Endodermal cell (in vitro differentiated cells): ENCODE data around the gene DDX39A. TPM values are rescaled to one million over a fixed set of nuclear protein-coding genes. Genes with fewer than 3 reads are reported as not detected.

ENCODE experiments used
- DNase-seq: peaks from one replicate; pipeline ENCODE4 v3.0.0-alpha.2; 2017
- H3K27ac ChIP-seq: 2 replicates; pipeline ENCODE4 v1.5.1; 2013; ENCODE audit warnings: mild to moderate bottlenecking, low read depth, low read length, moderate library complexity
- H3K27me3 ChIP-seq: 2 replicates; pipeline ENCODE4 v1.6.1; 2013; ENCODE audit warnings: mild to moderate bottlenecking, low read length, moderate library complexity; ENCODE audit not compliant: insufficient read depth, control insufficient read depth, poor library complexity, severe bottlenecking
- H3K36me3 ChIP-seq: 2 replicates; pipeline ENCODE4 v1.7.0; 2013; ENCODE audit warnings: mild to moderate bottlenecking, low read length, moderate library complexity; ENCODE audit not compliant: control insufficient read depth, insufficient read depth
- H3K4me1 ChIP-seq: one replicate; pipeline ENCODE4 v1.7.0; 2013; ENCODE audit warnings: low read length; ENCODE audit not compliant: control insufficient read depth, insufficient read depth
- H3K4me3 ChIP-seq: 2 replicates; pipeline ENCODE4 v1.5.1; 2013; ENCODE audit warnings: mild to moderate bottlenecking, low read length, moderate library complexity
- H3K9ac ChIP-seq: 2 replicates; pipeline ENCODE4 v1.6.1; 2013; ENCODE audit warnings: mild to moderate bottlenecking, low read length, moderate library complexity; ENCODE audit not compliant: poor library complexity, severe bottlenecking; ENCODE audit errors: extremely low read depth
- H3K9me3 ChIP-seq: 2 replicates; pipeline ENCODE4 v1.6.1; 2013; ENCODE audit warnings: mild to moderate bottlenecking, low read length, moderate library complexity; ENCODE audit not compliant: control insufficient read depth
- H3K27ac Mint-ChIP-seq: 2 replicates; pipeline ENCODE4 v1.8.0; 2020; ENCODE audit warnings: mixed read lengths
- H3K27me3 Mint-ChIP-seq: 2 replicates; pipeline ENCODE4 v1.8.0; 2021; ENCODE audit warnings: mild to moderate bottlenecking, mixed read lengths; ENCODE audit not compliant: insufficient read depth
- H3K36me3 Mint-ChIP-seq: 2 replicates; pipeline ENCODE4 v1.8.0; 2020; ENCODE audit warnings: low read depth, mixed read lengths
- H3K4me1 Mint-ChIP-seq: 2 replicates; pipeline ENCODE4 v1.8.0; 2020; ENCODE audit warnings: mixed read lengths
- H3K4me3 Mint-ChIP-seq: 2 replicates; pipeline ENCODE4 v1.8.0; 2020; ENCODE audit warnings: mild to moderate bottlenecking, moderate library complexity, mixed read lengths
- H3K9me3 Mint-ChIP-seq: 2 replicates; pipeline ENCODE4 v1.8.0; 2020; ENCODE audit warnings: mild to moderate bottlenecking, mixed read lengths
- WGBS, 2 experiments: methylation state at CpG; one replicate each; pipeline versions ENCODE4 v1.1.5 to v1.1.7; 2013; ENCODE audit warnings: missing lambda C conversion rate in 2 of 2, mixed read lengths in 1 of 2; ENCODE audit not compliant: insufficient coverage in 1 of 2, insufficient read length in 1 of 2; 5-methylcytosine and 5-hydroxymethylcytosine counted together
- total RNA-seq, 2 donors: library from RNA; stranded (reverse); fragmentation: NEBNext Ultra II Directional in 1 of 2; extraction: Animal tissue kit (Norgen Biotek cat#: 25700) in 1 of 2; gene quantifications; 2 replicates in 1 of 2; 3 replicates in 1 of 2; pipeline ENCODE4 v1.2.1, GENCODE V29; 2021
- TF ChIP-seq, protein P1 (sequence below): fragments of 200-600 bp; sonication (generic); conservative IDR thresholded peaks from 2 replicates; pipeline ENCODE4 v1.5.0; 2021; ENCODE audit warnings: antibody characterized with exemption, mild to moderate bottlenecking

The DDX39A gene
- total RNA-seq, 2 donors from 2014 or later: 82.5 to 86.1 TPM

DNA sequence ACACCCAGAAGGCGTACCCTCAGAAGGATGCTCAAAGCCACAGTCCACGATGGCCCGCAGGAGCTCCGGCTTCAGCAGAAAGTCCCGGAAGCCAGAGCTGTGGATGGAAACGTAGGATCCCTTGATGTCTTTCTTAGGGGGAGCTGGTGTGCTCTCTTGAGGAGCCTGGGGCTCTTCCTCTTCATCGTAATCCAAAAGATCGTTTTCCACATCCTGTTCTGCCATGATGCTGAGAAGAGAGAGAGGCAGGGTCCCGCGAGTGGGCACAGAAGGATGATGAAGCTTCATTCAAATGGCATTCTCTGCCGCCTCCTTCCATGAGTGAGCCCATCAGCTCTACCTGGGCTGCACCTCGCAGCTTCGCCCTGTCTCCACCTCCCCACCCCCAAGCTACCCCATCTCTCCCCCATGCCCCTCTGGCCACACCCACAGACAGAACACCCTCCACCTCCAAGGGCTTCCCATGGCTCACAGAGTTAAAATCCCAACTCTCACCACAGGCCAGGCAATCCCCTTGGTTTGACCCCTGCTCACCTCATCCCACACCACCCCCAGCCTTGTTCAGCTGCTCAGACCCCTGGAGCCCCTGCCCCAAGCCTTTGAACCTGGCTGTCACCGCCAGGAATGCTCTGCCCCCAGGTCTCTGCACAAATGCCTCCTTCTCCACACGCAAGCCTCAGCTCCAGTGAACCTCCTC, 6.0 kb downstream of the DDX39A start:
- 92 to 95% methylated on average over 7 to 15 of the region's 15 CpGs for WGBS, 2 experiments
- Mint-ChIP-seq H3K27me3 (no peaks in the 10 kb centered on the region), H3K27ac (peak overlapping the region; percentile 44), H3K4me1 (peaks cover 9% of the 10 kb centered on the region), H3K4me3 (no peak overlapping the region), H3K36me3 (peaks cover 55% of the 10 kb centered on the region), H3K9me3 (no peaks in the 10 kb centered on the region)
- no peak overlapping the region for H3K9ac ChIP-seq
- H3K4me1 ChIP-seq: no peaks in the 10 kb centered on the region
- H3K9me3 ChIP-seq: no peaks in the 10 kb centered on the region
- H3K4me3 ChIP-seq: no peak overlapping the region
- TF ChIP-seq, protein P1, sequence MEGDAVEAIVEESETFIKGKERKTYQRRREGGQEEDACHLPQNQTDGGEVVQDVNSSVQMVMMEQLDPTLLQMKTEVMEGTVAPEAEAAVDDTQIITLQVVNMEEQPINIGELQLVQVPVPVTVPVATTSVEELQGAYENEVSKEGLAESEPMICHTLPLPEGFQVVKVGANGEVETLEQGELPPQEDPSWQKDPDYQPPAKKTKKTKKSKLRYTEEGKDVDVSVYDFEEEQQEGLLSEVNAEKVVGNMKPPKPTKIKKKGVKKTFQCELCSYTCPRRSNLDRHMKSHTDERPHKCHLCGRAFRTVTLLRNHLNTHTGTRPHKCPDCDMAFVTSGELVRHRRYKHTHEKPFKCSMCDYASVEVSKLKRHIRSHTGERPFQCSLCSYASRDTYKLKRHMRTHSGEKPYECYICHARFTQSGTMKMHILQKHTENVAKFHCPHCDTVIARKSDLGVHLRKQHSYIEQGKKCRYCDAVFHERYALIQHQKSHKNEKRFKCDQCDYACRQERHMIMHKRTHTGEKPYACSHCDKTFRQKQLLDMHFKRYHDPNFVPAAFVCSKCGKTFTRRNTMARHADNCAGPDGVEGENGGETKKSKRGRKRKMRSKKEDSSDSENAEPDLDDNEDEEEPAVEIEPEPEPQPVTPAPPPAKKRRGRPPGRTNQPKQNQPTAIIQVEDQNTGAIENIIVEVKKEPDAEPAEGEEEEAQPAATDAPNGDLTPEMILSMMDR: no peak
- no peak for DNase-seq
- H3K36me3 ChIP-seq: peaks cover 62% of the 10 kb centered on the region
- H3K27ac ChIP-seq: peak overlapping the region; percentile 61
- no peaks in the 10 kb centered on the region for H3K27me3 ChIP-seq

DNA sequence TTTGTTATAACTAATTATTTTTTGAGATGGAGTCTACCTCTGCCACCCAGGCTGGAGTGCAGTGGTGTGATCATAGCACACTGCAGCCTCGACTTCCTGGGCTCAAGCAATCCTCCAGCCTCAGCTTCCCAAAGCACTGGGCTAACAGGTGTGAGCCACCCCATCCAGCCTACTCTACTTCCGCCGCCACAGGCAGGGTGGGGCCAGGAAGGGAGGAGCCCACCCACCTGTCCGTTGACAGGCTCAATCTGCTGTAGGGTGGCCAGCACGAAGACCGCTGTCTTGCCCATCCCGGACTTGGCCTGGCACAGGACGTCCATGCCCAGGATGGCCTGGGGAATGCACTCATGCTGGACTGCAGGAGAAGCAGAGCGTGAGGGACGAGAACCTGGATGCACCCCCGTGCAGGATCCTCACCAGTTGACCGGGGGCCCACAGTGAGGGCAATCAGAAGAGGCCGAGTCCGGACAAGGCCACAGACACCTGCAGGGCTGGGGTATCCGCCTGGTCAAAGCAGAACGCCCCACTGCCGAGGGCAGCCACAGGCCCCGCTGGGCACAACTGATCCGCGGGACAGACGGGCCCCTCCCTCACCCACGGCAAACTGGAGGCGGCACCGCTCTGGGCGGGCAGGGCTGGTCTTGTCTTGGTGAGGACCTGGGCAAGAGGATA, 6.7 kb downstream of the DDX39A start:
- Histone ChIP-seq H3K4me1 (no peaks in the 10 kb centered on the region), H3K9ac (no peak overlapping the region), H3K27me3 (no peaks in the 10 kb centered on the region), H3K27ac (no peak overlapping the region), H3K36me3 (peaks cover 69% of the 10 kb centered on the region), H3K4me3 (no peak overlapping the region), H3K9me3 (no peaks in the 10 kb centered on the region)
- Mint-ChIP-seq H3K4me3 (no peak overlapping the region), H3K4me1 (peaks cover 8% of the 10 kb centered on the region), H3K9me3 (no peaks in the 10 kb centered on the region), H3K27ac (no peak overlapping the region), H3K27me3 (no peaks in the 10 kb centered on the region), H3K36me3 (peaks cover 60% of the 10 kb centered on the region)
- TF ChIP-seq, protein P1: no peak
- 94 to 96% methylated on average over 14 to 25 of the region's 25 CpGs for WGBS, 2 experiments
- no peak for DNase-seq

DNA sequence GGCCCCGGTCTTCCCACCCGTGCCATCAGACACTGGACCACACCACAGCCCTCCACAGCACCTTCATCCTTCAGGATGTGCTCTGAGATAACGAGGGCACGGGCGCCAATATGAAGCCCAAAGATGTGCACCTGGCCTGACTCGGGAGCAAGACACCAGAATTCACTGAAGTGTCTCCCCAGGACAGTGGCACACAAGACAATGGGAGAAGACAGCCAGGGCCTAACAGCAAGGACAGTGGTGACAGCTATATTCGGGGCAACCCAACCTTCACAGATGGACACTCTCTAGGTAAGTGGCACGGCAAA, 7.2 kb downstream of the DDX39A start:
- H3K9me3 ChIP-seq: no peaks in the 10 kb centered on the region
- Mint-ChIP-seq H3K9me3 (no peaks in the 10 kb centered on the region), H3K36me3 (peaks cover 63% of the 10 kb centered on the region), H3K27ac (no peak overlapping the region), H3K27me3 (no peaks in the 10 kb centered on the region), H3K4me1 (peaks cover 5% of the 10 kb centered on the region), H3K4me3 (no peak overlapping the region)
- H3K27me3 ChIP-seq: no peaks in the 10 kb centered on the region
- no peak overlapping the region for H3K27ac ChIP-seq
- 97% methylated on average over 7 to 8 of the region's 8 CpGs for WGBS, 2 experiments
- no peak for DNase-seq
- no peak overlapping the region for H3K9ac ChIP-seq
- no peak overlapping the region for H3K4me3 ChIP-seq
- no peaks in the 10 kb centered on the region for H3K4me1 ChIP-seq
- peaks cover 66% of the 10 kb centered on the region for H3K36me3 ChIP-seq
- TF ChIP-seq, protein P1: no peak
